ENCODE measurements around the gene HSPA9. TPM values are rescaled to one million over a fixed set of nuclear protein-coding genes. Genes with fewer than 3 reads are reported as not detected.

Gene HSPA9
- total and polyA plus RNA-seq, 2 donors: 126 to 159 TPM

DNA sequence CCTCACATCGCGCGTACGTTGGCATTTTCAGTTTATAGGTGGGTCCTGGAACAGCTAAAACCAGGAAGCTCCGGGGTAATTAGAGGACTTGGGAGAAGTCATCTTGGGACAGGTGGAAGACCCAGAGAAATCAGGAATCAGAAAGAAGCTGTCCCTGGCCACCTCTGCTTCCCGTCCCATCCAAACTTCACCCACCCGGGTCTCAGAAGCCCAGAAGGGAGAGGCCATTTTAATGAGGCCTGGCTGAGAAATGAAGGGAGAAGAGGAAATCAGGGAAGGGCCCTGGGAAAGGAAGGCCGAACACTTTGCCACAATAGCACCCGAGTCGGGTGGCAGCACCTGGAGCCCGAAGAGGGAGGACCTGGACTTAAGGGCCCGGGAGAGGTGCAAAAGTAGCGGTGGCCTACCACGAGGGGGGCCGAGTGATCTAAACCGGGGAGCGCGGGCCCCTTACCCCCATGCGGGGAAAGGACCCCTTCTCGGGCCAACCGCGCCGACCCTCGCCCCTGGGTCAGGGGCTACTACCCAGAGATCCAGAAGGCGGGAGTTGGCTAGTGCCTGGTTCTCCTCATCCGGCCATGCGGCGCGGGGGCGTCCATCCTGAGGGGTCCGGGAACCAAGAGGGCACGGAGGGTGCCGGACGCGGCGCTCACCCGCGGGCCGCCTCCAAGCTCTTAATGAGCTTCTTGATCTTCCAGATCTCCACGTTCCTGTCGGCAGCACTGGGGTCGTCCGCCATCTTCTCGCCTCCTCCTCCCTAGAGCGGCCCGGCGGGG is 32.8 kb downstream of the HSPA9 start:
- peak overlapping the region; percentile 95 for H3K27ac ChIP-seq (ENCODE audit: low read depth)
- peak overlapping the region; percentile 93 for H3K4me3 ChIP-seq (ENCODE audit: low read depth, low read length)
- no peaks in the 10 kb centered on the region for H3K36me3 ChIP-seq (ENCODE audit: insufficient read depth)
- peaks cover 3% of the 10 kb centered on the region for H3K4me1 ChIP-seq (ENCODE audit: insufficient read depth)
- under 1% methylated on average over 47 of the region's 47 CpGs for WGBS
- DNase-seq (ENCODE audit: extremely low spot score): no peak

DNA sequence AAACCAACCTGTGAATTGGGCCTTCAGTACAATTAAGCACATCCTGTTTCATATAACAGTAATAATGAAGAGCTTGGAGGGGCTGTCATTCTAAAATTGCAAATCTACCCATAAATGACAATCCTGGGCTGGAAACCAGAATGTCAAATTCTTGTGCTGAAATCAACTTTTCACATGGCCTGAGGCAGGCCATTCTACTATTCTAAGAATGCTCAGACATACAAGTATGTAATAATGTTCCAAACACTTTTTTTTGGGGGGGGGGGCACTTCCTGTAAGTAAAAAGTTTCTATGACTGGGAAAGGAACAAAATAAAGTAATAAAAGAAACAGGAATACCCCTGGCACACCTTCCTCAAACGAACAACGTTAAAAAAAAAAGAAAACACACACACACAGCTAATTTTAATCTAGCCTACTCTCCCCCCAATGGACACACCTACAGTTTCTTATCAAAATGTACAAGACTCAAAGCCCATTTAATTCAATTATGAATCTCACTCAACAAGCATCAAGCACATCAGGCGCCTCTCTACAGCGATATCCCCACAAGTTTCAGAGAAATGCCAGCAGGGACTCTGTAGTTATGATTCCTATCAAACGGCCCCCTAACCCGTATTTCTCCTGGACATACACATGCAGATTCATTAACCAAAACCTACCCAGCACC is 33.6 kb downstream of the HSPA9 start:
- H3K4me1 ChIP-seq (ENCODE audit: insufficient read depth): peaks cover 3% of the 10 kb centered on the region
- H3K36me3 ChIP-seq (ENCODE audit: insufficient read depth): no peaks in the 10 kb centered on the region
- 18% methylated on average over 6 of the region's 6 CpGs for WGBS
- peak overlapping the region; percentile 93 for H3K4me3 ChIP-seq (ENCODE audit: low read depth, low read length)
- DNase-seq (ENCODE audit: extremely low spot score): no peak
- H3K27ac ChIP-seq (ENCODE audit: low read depth): peak overlapping the region; percentile 95

DNA sequence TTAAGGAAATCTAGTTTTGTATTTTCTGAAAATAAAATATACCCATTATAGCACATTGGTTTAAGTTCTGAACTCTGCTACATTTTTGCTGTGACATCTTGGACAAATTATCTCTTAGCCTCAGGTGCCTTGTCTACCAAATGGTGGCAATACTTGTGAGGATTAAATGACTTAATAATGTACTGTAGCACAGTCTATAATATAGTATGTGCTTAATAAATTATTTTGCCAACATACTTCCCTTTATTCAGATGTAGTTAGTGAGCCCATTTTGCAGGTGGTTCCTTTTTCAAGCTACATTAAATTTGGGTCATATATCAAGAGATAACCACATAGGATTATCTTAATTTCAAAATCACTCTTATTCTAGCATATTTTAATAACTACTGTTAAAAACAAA is 35.4 kb downstream of the HSPA9 start:
- Histone ChIP-seq H3K36me3 (ENCODE audit: insufficient read depth) (no peaks in the 10 kb centered on the region), H3K4me1 (ENCODE audit: insufficient read depth) (peaks cover 2% of the 10 kb centered on the region), H3K27ac (ENCODE audit: low read depth) (no peak overlapping the region), H3K4me3 (ENCODE audit: low read depth, low read length) (no peak overlapping the region)
- DNase-seq (ENCODE audit: extremely low spot score): no peak

DNA sequence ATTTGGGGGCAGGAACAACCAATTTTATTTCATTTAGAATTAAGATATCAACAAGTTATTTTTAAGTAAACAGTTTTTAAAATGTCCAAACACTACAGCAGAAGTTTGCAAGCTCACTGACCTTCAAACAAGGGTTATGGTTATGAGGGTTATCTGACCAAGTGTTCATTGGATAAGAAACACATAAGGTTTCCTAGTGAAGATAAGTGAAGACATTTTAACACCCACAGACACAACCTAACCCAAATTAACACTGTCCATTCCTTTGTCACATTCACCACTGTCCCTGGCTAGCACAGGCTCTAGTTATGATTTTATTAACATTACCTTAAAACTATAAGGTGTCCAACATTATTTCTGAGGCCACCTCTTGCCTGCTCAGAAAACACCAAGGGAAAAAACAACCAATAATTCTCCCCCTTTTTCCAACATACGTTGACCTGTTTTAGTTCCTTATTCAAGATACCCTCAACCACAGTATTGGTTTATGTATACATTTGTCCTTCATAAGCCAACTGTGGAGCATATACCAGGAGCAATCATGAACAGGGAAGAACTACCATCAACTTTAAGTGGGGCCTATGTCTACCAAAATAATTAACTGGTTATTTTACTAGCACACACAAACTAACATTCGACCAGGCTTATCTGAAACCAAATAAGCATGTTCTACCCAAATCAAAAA is 36.1 kb downstream of the HSPA9 start:
- Histone ChIP-seq H3K4me3 (ENCODE audit: low read depth, low read length) (no peak overlapping the region), H3K4me1 (ENCODE audit: insufficient read depth) (no peaks in the 10 kb centered on the region), H3K27ac (ENCODE audit: low read depth) (no peak overlapping the region), H3K36me3 (ENCODE audit: insufficient read depth) (no peaks in the 10 kb centered on the region)
- WGBS: 65% methylated on average over 2 of the region's 2 CpGs
- no peak for DNase-seq (ENCODE audit: extremely low spot score)

GRCh38 chr5:138536665-138537315 is 38.4 kb downstream of the HSPA9 start:
- Histone ChIP-seq H3K4me3 (ENCODE audit: low read depth, low read length) (no peak overlapping the region), H3K36me3 (ENCODE audit: insufficient read depth) (no peaks in the 10 kb centered on the region), H3K27ac (ENCODE audit: low read depth) (no peak overlapping the region), H3K4me1 (ENCODE audit: insufficient read depth) (no peaks in the 10 kb centered on the region)
- DNase-seq (ENCODE audit: extremely low spot score): no peak
- 66% methylated on average over 4 of the region's 4 CpGs for WGBS

GRCh38 chr5:138536215-138536614 is 39.0 kb downstream of the HSPA9 start:
- H3K36me3 ChIP-seq (ENCODE audit: insufficient read depth): no peaks in the 10 kb centered on the region
- H3K27ac ChIP-seq (ENCODE audit: low read depth): no peak overlapping the region
- no peaks in the 10 kb centered on the region for H3K4me1 ChIP-seq (ENCODE audit: insufficient read depth)

GRCh38 chr5:138533973-138534941 is 40.9 kb downstream of the HSPA9 start:
- no peak overlapping the region for H3K27ac ChIP-seq (ENCODE audit: low read depth)
- WGBS: 86% methylated on average over 5 of the region's 5 CpGs
- no peak overlapping the region for H3K4me3 ChIP-seq (ENCODE audit: low read depth, low read length)
- H3K4me1 ChIP-seq (ENCODE audit: insufficient read depth): no peaks in the 10 kb centered on the region
- no peaks in the 10 kb centered on the region for H3K36me3 ChIP-seq (ENCODE audit: insufficient read depth)
- DNase-seq (ENCODE audit: extremely low spot score): no peak

More at GRCh38 chr5:138536215-138536614, 39.0 kb downstream of the HSPA9 start:
- H3K4me3 ChIP-seq (ENCODE audit: low read depth, low read length): no peak overlapping the region
- DNase-seq (ENCODE audit: extremely low spot score): no peak
- 65% methylated on average over 2 of the region's 2 CpGs for WGBS

DNA sequence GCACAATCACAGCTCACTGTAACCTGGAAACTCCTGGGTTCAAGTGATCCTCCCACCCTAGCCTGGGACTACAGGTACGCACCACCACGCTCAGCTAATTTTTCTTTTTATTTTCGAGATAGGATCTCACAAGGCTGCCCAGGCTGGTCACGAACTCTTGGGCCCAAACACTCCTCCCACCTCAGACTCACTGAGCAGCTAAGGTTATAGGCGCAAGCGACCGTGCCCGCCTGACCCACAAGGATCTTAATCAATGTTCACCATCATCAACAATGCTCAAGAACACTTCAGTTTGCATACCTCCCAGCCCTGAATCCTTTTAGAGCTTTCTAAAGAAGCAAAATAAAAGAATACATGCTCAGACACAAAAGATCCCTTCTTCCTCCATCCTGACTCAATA is 45.4 kb downstream of the HSPA9 start:
- Histone ChIP-seq H3K4me3 (ENCODE audit: low read depth, low read length) (no peak overlapping the region), H3K36me3 (ENCODE audit: insufficient read depth) (no peaks in the 10 kb centered on the region), H3K27ac (ENCODE audit: low read depth) (no peak overlapping the region), H3K4me1 (ENCODE audit: insufficient read depth) (no peaks in the 10 kb centered on the region)
- no peak for DNase-seq (ENCODE audit: extremely low spot score)
- WGBS: 92% methylated on average over 8 of the region's 8 CpGs

GRCh38 chr5:138528744-138529469 is 46.3 kb downstream of the HSPA9 start:
- no peak for DNase-seq (ENCODE audit: extremely low spot score)
- H3K36me3 ChIP-seq (ENCODE audit: insufficient read depth): no peaks in the 10 kb centered on the region
- 78% methylated on average over 7 of the region's 7 CpGs for WGBS

GRCh38 chr5:138528208-138528607 is 47.0 kb downstream of the HSPA9 start:
- Histone ChIP-seq H3K36me3 (ENCODE audit: insufficient read depth) (no peaks in the 10 kb centered on the region), H3K4me1 (ENCODE audit: insufficient read depth) (no peaks in the 10 kb centered on the region), H3K4me3 (ENCODE audit: low read depth, low read length) (no peak overlapping the region), H3K27ac (ENCODE audit: low read depth) (no peak overlapping the region)
- DNase-seq (ENCODE audit: extremely low spot score): no peak
- WGBS: 69% methylated on average over 1 of the region's 1 CpG

More at GRCh38 chr5:138528744-138529469, 46.3 kb downstream of the HSPA9 start:
- H3K4me3 ChIP-seq (ENCODE audit: low read depth, low read length): no peak overlapping the region
- no peak overlapping the region for H3K27ac ChIP-seq (ENCODE audit: low read depth)
- no peaks in the 10 kb centered on the region for H3K4me1 ChIP-seq (ENCODE audit: insufficient read depth)

- no peak overlapping the region for H3K27ac ChIP-seq (ENCODE audit: low read depth)
- H3K4me3 ChIP-seq (ENCODE audit: low read depth, low read length): no peak overlapping the region
- no peak for DNase-seq (ENCODE audit: extremely low spot score)
- H3K36me3 ChIP-seq (ENCODE audit: insufficient read depth): no peaks in the 10 kb centered on the region
- H3K4me1 ChIP-seq (ENCODE audit: insufficient read depth): no peaks in the 10 kb centered on the region
- WGBS: 51% methylated on average over 1 of the region's 1 CpG
These were observed 48.0 kb downstream of the HSPA9 start for GRCh38 chr5:138527170-138527569.

DNA sequence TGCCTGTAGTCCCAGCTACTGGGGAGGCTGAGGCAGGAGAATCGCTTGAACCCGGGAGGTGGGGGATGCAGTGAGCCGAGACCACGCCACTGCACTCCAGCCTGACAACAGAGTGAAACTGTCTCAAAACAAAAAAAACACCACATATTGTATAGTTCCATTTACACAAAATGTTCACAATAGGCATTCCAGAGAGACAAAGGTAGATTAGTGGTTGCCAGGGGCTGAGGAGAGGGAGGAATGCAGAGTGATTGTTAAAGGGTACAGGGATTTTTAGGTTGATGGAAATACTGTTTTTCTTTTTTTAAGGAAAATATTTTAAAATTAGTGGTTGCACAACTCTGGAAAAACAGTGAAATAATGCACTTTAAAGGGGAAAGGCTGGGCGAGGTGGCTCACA is 51.8 kb downstream of the HSPA9 start:
- H3K4me3 ChIP-seq (ENCODE audit: low read depth, low read length): no peak overlapping the region
- no peaks in the 10 kb centered on the region for H3K4me1 ChIP-seq (ENCODE audit: insufficient read depth)
- no peak for DNase-seq (ENCODE audit: extremely low spot score)
- no peak overlapping the region for H3K27ac ChIP-seq (ENCODE audit: low read depth)
- peaks cover 1% of the 10 kb centered on the region for H3K36me3 ChIP-seq (ENCODE audit: insufficient read depth)
- 97% methylated on average over 5 of the region's 5 CpGs for WGBS

Measured in urinary bladder (tissue), 4 donors.